Measurements from ENCODE around the gene WDR44.

- TF ChIP-seq CTCF (IDR thresholded peaks at IDR 0.05) (no peak), POLR2A (IDR thresholded peaks at IDR 0.05) (no peak)
Observed at GRCh38 chrX:118496763-118497079, 150.8 kb downstream of the WDR44 start.

All from esophagus squamous epithelium (tissue), 4 donors.